Spleen (tissue), 11 donors: ENCODE measurements around the gene RFX8. TPM values are rescaled to one million over a fixed set of nuclear protein-coding genes. Genes with fewer than 3 reads are reported as not detected.
"Not testable (repeated sequence)": the region's sequence is repeated elsewhere in the genome, so short reads cannot be mapped to it uniquely, and the experiment has no call there.

Source experiments
- DNase-seq: peaks from one replicate; pipeline ENCODE4 v3.0.0-alpha.2; 2020
- H3K27ac ChIP-seq, 8 donors: fragments of 200-600 bp; sonication (generic) in 7 of 8; 1 replicate in 4 of 8; 2 replicates in 4 of 8; pipeline versions ENCODE4 v1.5.0 to v1.8.0; 2016 to 2021; ENCODE audit warnings: inconsistent platforms in 4 of 8, mild to moderate bottlenecking in 4 of 8, moderate library complexity in 1 of 8
- H3K27me3 ChIP-seq, 7 donors: fragments of 200-600 bp; sonication (generic) in 6 of 7; replicated peaks in 1 of 7; 1 replicate in 4 of 7; 2 replicates in 3 of 7; pipeline versions ENCODE4 v1.5.0 to v1.8.0; 2016 to 2021; ENCODE audit warnings: inconsistent platforms in 3 of 7, mild to moderate bottlenecking in 1 of 7
- H3K36me3 ChIP-seq, 6 donors: fragments of 200-600 bp; sonication (generic) in 5 of 6; 1 replicate in 4 of 6; 2 replicates in 2 of 6; pipeline versions ENCODE4 v1.5.0 to v1.8.0; 2016 to 2021; ENCODE audit warnings: inconsistent platforms in 2 of 6
- H3K4me1 ChIP-seq, 6 donors: fragments of 200-600 bp; sonication (generic) in 5 of 6; 1 replicate in 3 of 6; 2 replicates in 3 of 6; pipeline versions ENCODE4 v1.5.0 to v1.8.0; 2016 to 2021; ENCODE audit warnings: inconsistent platforms in 3 of 6
- H3K4me3 ChIP-seq, 8 donors: fragments of 200-600 bp; sonication (generic) in 7 of 8; 1 replicate in 4 of 8; 2 replicates in 4 of 8; pipeline versions ENCODE4 v1.5.0 to v1.8.0; 2016 to 2021; ENCODE audit warnings: inconsistent platforms in 4 of 8, mild to moderate bottlenecking in 4 of 8, moderate library complexity in 2 of 8
- H3K9me3 ChIP-seq, 8 donors: fragments of 200-600 bp; sonication (generic) in 7 of 8; 1 replicate in 4 of 8; 2 replicates in 4 of 8; pipeline versions ENCODE4 v1.5.0 to v1.8.0; 2016 to 2021; ENCODE audit warnings: inconsistent platforms in 4 of 8
- CTCF ChIP-seq, 11 experiments: fragments of 200-600 bp in 7 of 11; fragments of 450-650 bp in 4 of 11; sonication (generic) in 4 of 11; IDR thresholded peaks in 8 of 11; conservative IDR thresholded peaks in 3 of 11; 1 replicate in 7 of 11; 2 replicates in 4 of 11; pipeline versions ENCODE4 v1.4.0 to v1.8.0; 2016 to 2021; ENCODE audit warnings: antibody characterized with exemption in 11 of 11, inconsistent platforms in 4 of 11, mild to moderate bottlenecking in 1 of 11
- POLR2A ChIP-seq, 3 donors: fragments of 450-650 bp; IDR thresholded peaks; one replicate each; pipeline ENCODE4 v1.5.1; 2017; ENCODE audit warnings: antibody characterized with exemption in 3 of 3, mild to moderate bottlenecking in 1 of 3
- POLR2AphosphoS5 ChIP-seq, 3 donors: sonication (generic); formaldehyde crosslinking; IDR thresholded peaks; one replicate each; pipeline ENCODE4 v1.5.1; 2017; ENCODE audit warnings: antibody characterized with exemption in 3 of 3
- WGBS, 5 donors: extraction: QIAGEN DNeasy Blood & Tissue Kit in 3 of 5; methylation state at CpG; one replicate each; pipeline versions ENCODE4 v1.1.5 to v1.1.7; 2013 to 2018; 5-methylcytosine and 5-hydroxymethylcytosine counted together
- intact Hi-C: fragments of 100-400 bp; cut with DNase I; formaldehyde crosslinking; loops from one replicate; pipeline ENCODE4 v1.15.0; 2023; ENCODE audit warnings: low total_unique reads
- polyA plus RNA-seq, 3 donors: library from polyadenylated mRNA; stranded (reverse); fragments of 200-250 nt; gene quantifications; one replicate each; pipeline ENCODE4 v1.2.1, GENCODE V29; 2013
- total RNA-seq, 7 donors: library from RNA; depleted of rRNA in 3 of 7; stranded (reverse); fragments of >200 nt in 3 of 7; fragmentation: NEBNext Ultra II Directional in 4 of 7; extraction: Animal tissue kit (Norgen Biotek cat#: 25700) in 4 of 7; gene quantifications; one replicate each; pipeline versions ENCODE4 v1.1.0 to v1.2.1, GENCODE V29; 2016 to 2021
- donor health status: healthy with polysubstance abuse.
- donor health status: DM: no; HTN: no; CAD: no; lungs with moderate emphysema.
- donor health status: DM: no; HTN: no; CAD: no.
- donor health status: Bipolar disorder and iron deficiency.
- donor health status: healthy.
- donor health status: DM: no; HTN: no; CAD: no.
- donor health status: DM: yes; HTN: yes; CAD: no.

The RFX8 gene
- total and polyA plus RNA-seq, 10 donors = 0.12 to 0.29 (median 0.13) TPM; not detected in 5

DNA sequence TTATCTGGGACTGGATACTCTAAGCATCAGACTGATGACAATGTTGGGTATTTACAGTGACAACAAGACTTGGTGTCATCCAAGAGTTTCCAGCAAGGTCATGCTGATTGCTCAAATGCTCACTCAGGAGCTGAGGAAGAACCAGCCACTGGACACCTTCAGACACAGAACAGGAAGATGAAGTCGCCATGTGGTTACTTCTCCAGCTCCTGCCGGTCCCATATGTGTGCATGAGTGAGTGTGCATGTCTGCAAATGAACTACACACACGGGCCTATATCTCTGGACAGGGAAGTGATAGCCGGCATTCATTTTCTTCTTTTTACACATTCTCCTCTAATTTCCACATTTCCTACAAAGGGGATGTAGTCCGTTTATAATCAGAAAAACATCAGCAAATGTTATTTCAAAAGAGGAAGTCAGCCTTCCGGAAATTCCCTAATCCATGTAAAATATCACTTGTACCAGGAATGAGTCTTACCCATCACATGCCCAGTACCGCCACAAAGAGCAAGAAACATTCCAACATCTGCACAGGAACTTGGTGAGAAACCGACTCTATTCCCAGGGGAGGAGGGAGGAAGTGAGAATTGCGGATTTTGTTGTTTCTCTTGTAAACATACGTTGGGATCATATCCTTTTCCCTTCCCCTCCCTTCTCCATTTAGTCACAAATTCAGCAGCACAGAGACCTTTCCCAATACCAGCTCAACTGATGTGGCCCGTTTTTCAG lies 10.8 kb downstream of the RFX8 start:
- Histone ChIP-seq H3K27ac (peak overlapping the region in 3 of 8 donors; percentile 26 to 68 (median 49)), H3K27me3 (peaks cover 0 to 31% (median 0%) of the 10 kb centered on the region in 7 donors), H3K36me3 (no peaks in the 10 kb centered on the region), H3K4me3 (no peak overlapping the region), H3K4me1 (peaks cover 0 to 28% (median 19%) of the 10 kb centered on the region in 6 donors), H3K9me3 (no peaks in the 10 kb centered on the region)
- intact Hi-C loops = no loop called here
- WGBS, 5 donors = 18 to 33% (median 24%) methylated on average over 11 of the region's 11 CpGs
- DNase-seq = no peak
- TF ChIP-seq CTCF (IDR thresholded peaks at IDR 0.05 in 8 of 11, conservative IDR thresholded peaks at IDR 0.05 in 3 of 11) (no peak), POLR2A (IDR thresholded peaks at IDR 0.05) (no peak), POLR2AphosphoS5 (IDR thresholded peaks at IDR 0.05) (peak in 1 of 3 donors; percentile 55)

DNA sequence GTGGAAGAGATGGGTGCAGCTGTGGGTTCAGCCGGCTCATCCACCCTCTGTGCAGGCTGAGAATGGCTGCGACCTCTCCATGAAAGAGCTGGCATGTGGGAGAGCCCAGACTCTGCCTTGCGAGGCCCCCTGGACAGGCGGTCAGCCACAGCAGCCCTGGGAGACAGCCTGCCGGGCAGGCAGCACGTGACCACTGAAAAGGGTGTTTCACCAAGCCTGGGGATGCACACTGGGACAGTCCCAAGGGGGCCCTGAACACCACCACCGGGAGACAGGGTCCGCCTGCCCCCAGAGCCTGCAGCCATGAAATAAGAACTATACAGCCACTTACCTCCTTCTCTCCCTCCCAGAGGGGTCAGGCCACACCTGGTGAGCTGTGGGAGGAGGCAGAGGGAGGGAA lies 11.5 kb downstream of the RFX8 start:
- TF ChIP-seq POLR2A (IDR thresholded peaks at IDR 0.05) = no peak
- TF ChIP-seq POLR2AphosphoS5 (IDR thresholded peaks at IDR 0.05) = no peak
- no peak for TF ChIP-seq CTCF (IDR thresholded peaks at IDR 0.05 in 8 of 11, conservative IDR thresholded peaks at IDR 0.05 in 3 of 11)
- Histone ChIP-seq H3K27ac (peak overlapping the region in 3 of 8 donors; percentile 13 to 68 (median 49)), H3K9me3 (no peaks in the 10 kb centered on the region), H3K4me3 (no peak overlapping the region), H3K36me3 (no peaks in the 10 kb centered on the region), H3K4me1 (peaks cover 0 to 28% (median 19%) of the 10 kb centered on the region in 6 donors), H3K27me3 (peaks cover 0 to 31% (median 0%) of the 10 kb centered on the region in 7 donors)
- WGBS, 5 donors = 84 to 98% (median 88%) methylated on average over 7 to 8 of the region's 8 CpGs; no CpG with 5 or more reads in 1 of the 5 donors
- intact Hi-C loops = no loop called here
- DNase-seq = no peak

DNA sequence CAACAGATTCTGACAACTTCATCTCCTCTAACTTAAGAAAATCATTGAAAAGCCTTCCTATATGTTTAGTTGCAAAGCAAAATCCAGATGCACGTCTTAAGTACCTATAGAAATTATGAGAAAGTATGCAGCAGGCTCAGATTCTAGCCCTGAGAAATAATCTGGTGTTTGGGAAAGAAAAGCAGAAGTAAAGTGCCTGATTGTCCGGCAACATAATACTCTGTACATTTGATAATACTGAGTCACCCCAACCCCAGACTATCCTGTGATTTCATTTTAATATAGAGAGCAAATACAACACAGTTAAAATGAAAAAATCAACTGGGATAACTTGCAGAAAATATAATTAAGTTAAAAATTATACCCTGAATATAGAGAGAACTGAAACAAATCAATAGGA lies 13.5 kb downstream of the RFX8 start:
- Histone ChIP-seq H3K9me3 (no peaks in the 10 kb centered on the region), H3K27ac (no peak overlapping the region), H3K36me3 (no peaks in the 10 kb centered on the region), H3K4me1 (peaks cover 0 to 21% (median 14%) of the 10 kb centered on the region in 6 donors), H3K27me3 (peaks cover 0 to 31% (median 0%) of the 10 kb centered on the region in 7 donors), H3K4me3 (no peak overlapping the region)
- intact Hi-C loops = no loop called here
- 62 to 77% (median 68%) methylated on average over 2 of the region's 2 CpGs for WGBS, 5 donors
- TF ChIP-seq POLR2A (IDR thresholded peaks at IDR 0.05) (no peak), POLR2AphosphoS5 (IDR thresholded peaks at IDR 0.05) (no peak)
- no peak for DNase-seq

GRCh38 chr2:101454408-101454807 lies 20.5 kb downstream of the RFX8 start:
- 37 to 61% (median 41%) methylated on average over 3 of the region's 3 CpGs for WGBS, 5 donors
- intact Hi-C loops = not testable (repeated sequence)

DNA sequence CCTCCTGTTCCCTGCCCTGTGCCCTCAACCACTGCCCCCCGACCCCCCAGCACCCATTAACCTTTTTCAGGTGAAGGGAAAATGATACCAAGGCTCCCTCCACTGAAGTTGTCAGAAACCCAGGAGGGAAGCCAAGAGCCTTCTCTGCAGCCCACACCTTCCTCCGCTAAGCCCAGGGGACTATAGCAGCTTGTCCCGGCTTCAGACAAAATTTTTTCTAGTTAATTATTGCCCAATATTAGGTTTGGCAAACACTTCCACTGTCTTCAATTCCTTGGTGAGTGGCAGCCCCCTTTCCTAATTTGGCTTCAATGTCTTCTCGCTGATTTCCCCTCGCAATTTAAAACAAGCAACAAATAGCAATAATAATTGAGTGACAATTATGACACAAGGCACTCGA lies 23.9 kb downstream of the RFX8 start:
- WGBS, 5 donors = 63 to 83% (median 71%) methylated on average over 6 of the region's 6 CpGs
- Histone ChIP-seq H3K36me3 (no peaks in the 10 kb centered on the region), H3K27me3 (no peaks in the 10 kb centered on the region), H3K4me3 (no peak overlapping the region), H3K9me3 (no peaks in the 10 kb centered on the region), H3K27ac (no peak overlapping the region), H3K4me1 (no peaks in the 10 kb centered on the region)
- no peak for TF ChIP-seq POLR2AphosphoS5 (IDR thresholded peaks at IDR 0.05)
- no peak for TF ChIP-seq POLR2A (IDR thresholded peaks at IDR 0.05)
- TF ChIP-seq CTCF (IDR thresholded peaks at IDR 0.05 in 8 of 11, conservative IDR thresholded peaks at IDR 0.05 in 3 of 11) = no peak
- intact Hi-C loops = no loop called here
- DNase-seq = no peak

More at GRCh38 chr2:101454408-101454807, 20.5 kb downstream of the RFX8 start:
- not testable (repeated sequence) for H3K36me3 ChIP-seq, DNase-seq, H3K27ac ChIP-seq, H3K4me1 ChIP-seq, H3K4me3 ChIP-seq, H3K9me3 ChIP-seq, H3K27me3 ChIP-seq
